ENCODE data around the gene ABI3BP.

- TF ChIP-seq CTCF (conservative IDR thresholded peaks at IDR 0.05; ENCODE audit: low read depth, low read length) (no peak), EZH2phosphoT487 (IDR thresholded peaks at IDR 0.05; ENCODE audit: borderline replicate concordance, low read length) (no peak), EZH2 (IDR thresholded peaks at IDR 0.05; ENCODE audit: low read length, unreplicated experiment) (no peak)
Observed at GRCh38 chr3:101038880-101039279, 45.7 kb upstream of the ABI3BP start.
